PC-3 (cell line): ENCODE results near the gene MALRD1. TPM values are rescaled to one million over a fixed set of nuclear protein-coding genes. Genes with fewer than 3 reads are reported as not detected.

Experiments used
- ATAC-seq: fragments of 200-7000 bp; cut with Tn5 transposase; 2 replicates; pipeline ENCODE4 v1.9.1; 2020; ENCODE audit warnings: mild to moderate bottlenecking, moderate library complexity
- BruUV-seq: library from RNA; stranded (reverse); fragments of 400-500 nt; replicated peaks from 2 replicates; lab custom pipeline; 2021; lab: Mats Ljungman, UMichigan
- CTCF ChIA-PET: fragments of 300-600 bp; sonication (Branson Sonifier 250); formaldehyde crosslinking; loops from one replicate; lab custom pipeline; 2022; ENCODE audit warnings: antibody characterized with exemption; lab: Charles Lee
- POLR2A ChIA-PET: fragments of 300-600 bp; sonication (Branson Sonifier 250); formaldehyde crosslinking; loops from one replicate; lab custom pipeline; 2022; ENCODE audit warnings: antibody characterized with exemption; ENCODE audit not compliant: unreplicated experiment; lab: Charles Lee
- DNase-seq: peaks from one replicate; pipeline ENCODE4 v3.0.0-alpha.2; 2015
- H2AFZ ChIP-seq: fragments of 300-600 bp; sonication (generic); 2 replicates; pipeline ENCODE4 v1.6.0; 2016; ENCODE audit warnings: antibody characterized with exemption, low read length
- H3F3A ChIP-seq: fragments of 300-600 bp; sonication (generic); one replicate; pipeline ENCODE4 v1.6.0; 2017; ENCODE audit warnings: antibody characterized with exemption, low read length, control low read depth, mild to moderate bottlenecking; ENCODE audit not compliant: unreplicated experiment
- H3K27ac ChIP-seq: fragments of 300-600 bp; sonication (generic); 2 replicates; pipeline ENCODE4 v1.5.1; 2016; ENCODE audit warnings: mild to moderate bottlenecking, low read length
- H3K27me3 ChIP-seq: fragments of 300-600 bp; sonication (generic); 2 replicates; pipeline ENCODE4 v1.6.1; 2016; ENCODE audit warnings: low read length, mixed read lengths
- H3K36me3 ChIP-seq: fragments of 300-600 bp; sonication (generic); 2 replicates; pipeline ENCODE4 v1.6.1; 2016; ENCODE audit warnings: low read depth, mixed run types, low read length, mixed read lengths
- H3K4me1 ChIP-seq: fragments of 300-600 bp; sonication (generic); 2 replicates; pipeline ENCODE4 v1.5.1; 2016; ENCODE audit warnings: low read length; ENCODE audit not compliant: insufficient read depth
- H3K4me2 ChIP-seq: fragments of 300-600 bp; sonication (generic); 2 replicates; pipeline ENCODE4 v1.6.0; 2016; ENCODE audit warnings: low read length
- H3K4me3 ChIP-seq: fragments of 300-600 bp; sonication (generic); 2 replicates; pipeline ENCODE4 v1.5.1; 2016; ENCODE audit warnings: mild to moderate bottlenecking, low read length, mixed read lengths
- H3K79me2 ChIP-seq: fragments of 300-600 bp; sonication (generic); 2 replicates; pipeline ENCODE4 v1.6.1; 2017; ENCODE audit warnings: low read length, mixed read lengths
- H3K9ac ChIP-seq: fragments of 300-600 bp; sonication (generic); 2 replicates; pipeline ENCODE4 v1.6.0; 2016; ENCODE audit warnings: mild to moderate bottlenecking, low read length
- H3K9me2 ChIP-seq: fragments of 300-600 bp; sonication (generic); replicated peaks from 2 replicates; pipeline ENCODE4 v1.6.1; 2016; ENCODE audit warnings: mixed run types, low read length, mixed read lengths
- H3K9me3 ChIP-seq: fragments of 300-600 bp; sonication (generic); 2 replicates; pipeline ENCODE4 v1.6.1; 2016; ENCODE audit warnings: low read length, mixed read lengths
- H4K20me1 ChIP-seq: fragments of 300-600 bp; sonication (generic); 2 replicates; pipeline ENCODE4 v1.6.1; 2016; ENCODE audit warnings: low read length, mixed read lengths
- CTCF ChIP-seq: fragments of 300-600 bp; sonication (generic); conservative IDR thresholded peaks from 2 replicates; pipeline ENCODE4 v1.5.1; 2017; ENCODE audit warnings: antibody characterized with exemption, low read depth, mild to moderate bottlenecking, low read length
- EZH2 ChIP-seq: fragments of 300-600 bp; sonication (generic); IDR thresholded peaks from one replicate; pipeline ENCODE4 v1.6.1; 2017; ENCODE audit warnings: antibody characterized with exemption, mild to moderate bottlenecking, low read length; ENCODE audit not compliant: unreplicated experiment
- EZH2phosphoT487 ChIP-seq: fragments of 300-600 bp; sonication (generic); IDR thresholded peaks from 2 replicates; pipeline ENCODE4 v1.6.1; 2018; ENCODE audit warnings: mild to moderate bottlenecking, antibody characterized with exemption, low read length, borderline replicate concordance
- intact Hi-C: fragments of 100-400 bp; cut with micrococcal nuclease; formaldehyde crosslinking; loops from 2 replicates; pipeline ENCODE4 v1.9.0; 2023
- total RNA-seq: library from RNA; depleted of rRNA; stranded (reverse); fragments of >200 nt; gene quantifications from 2 replicates; pipeline ENCODE4 v1.2.3, GENCODE V29; 2014

The MALRD1 gene
- total RNA-seq, 1 experiment from 2014 or later: not detected

- H3K4me1 ChIP-seq: no peaks in the 10 kb centered on the region
- no peak for ATAC-seq
- ChIA-PET POLR2A (no interaction called here), CTCF (no interaction called here)
- no peaks in the 10 kb centered on the region for H3K9me2 ChIP-seq
- DNase-seq: no peak
- no peaks in the 10 kb centered on the region for H3K79me2 ChIP-seq
- H3F3A ChIP-seq: no peaks in the 10 kb centered on the region
- H3K36me3 ChIP-seq: no peaks in the 10 kb centered on the region
- no peak overlapping the region for H3K9ac ChIP-seq
- H3K4me2 ChIP-seq: no peak overlapping the region
- H4K20me1 ChIP-seq: no peaks in the 10 kb centered on the region
- intact Hi-C loops: no loop called here
- no peak overlapping the region for H3K4me3 ChIP-seq
- H2AFZ ChIP-seq: no peak overlapping the region
- BruUV-seq: no TSS peak
- H3K27me3 ChIP-seq: no peaks in the 10 kb centered on the region
- H3K9me3 ChIP-seq: no peaks in the 10 kb centered on the region
- no peak overlapping the region for H3K27ac ChIP-seq
- TF ChIP-seq EZH2 (no peak), CTCF (no peak), EZH2phosphoT487 (no peak)
These were observed 440.1 kb downstream of the MALRD1 start for GRCh38 chr10:19488592-19489280.

- Histone ChIP-seq H3K9ac (no peak overlapping the region), H3K79me2 (no peaks in the 10 kb centered on the region), H3K4me3 (no peak overlapping the region), H3K27ac (no peak overlapping the region), H3K9me2 (no peaks in the 10 kb centered on the region), H3K9me3 (no peaks in the 10 kb centered on the region), H3F3A (no peaks in the 10 kb centered on the region), H3K27me3 (no peaks in the 10 kb centered on the region), H3K4me1 (no peaks in the 10 kb centered on the region), H3K4me2 (no peak overlapping the region), H2AFZ (no peak overlapping the region), H4K20me1 (no peaks in the 10 kb centered on the region), H3K36me3 (no peaks in the 10 kb centered on the region)
- ATAC-seq: no peak
- no peak for DNase-seq
- POLR2A ChIA-PET: no interaction called here
- BruUV-seq: no TSS peak
- TF ChIP-seq EZH2phosphoT487 (no peak), EZH2 (no peak), CTCF (no peak)
- intact Hi-C loops: no loop called here
- CTCF ChIA-PET: no interaction called here
These were observed 442.6 kb downstream of the MALRD1 start for GRCh38 chr10:19491166-19491565.

- no TSS peak for BruUV-seq
- Histone ChIP-seq H3K9ac (no peak overlapping the region), H3K36me3 (no peaks in the 10 kb centered on the region), H2AFZ (no peak overlapping the region), H3K9me2 (no peaks in the 10 kb centered on the region), H3K4me1 (no peaks in the 10 kb centered on the region), H3K27me3 (no peaks in the 10 kb centered on the region), H3K4me2 (no peak overlapping the region), H3K4me3 (no peak overlapping the region), H3K9me3 (no peaks in the 10 kb centered on the region), H4K20me1 (no peaks in the 10 kb centered on the region), H3K27ac (no peak overlapping the region), H3K79me2 (no peaks in the 10 kb centered on the region), H3F3A (no peaks in the 10 kb centered on the region)
- no peak for TF ChIP-seq EZH2
- no peak for TF ChIP-seq CTCF
- TF ChIP-seq EZH2phosphoT487: no peak
- intact Hi-C loops: no loop called here
- CTCF ChIA-PET: no interaction called here
- ATAC-seq: no peak
- POLR2A ChIA-PET: no interaction called here
- DNase-seq: no peak
These were observed 445.3 kb downstream of the MALRD1 start for GRCh38 chr10:19493917-19494316.
